ENCODE results near the gene AGMAT. TPM values are rescaled to one million over a fixed set of nuclear protein-coding genes. Genes with fewer than 3 reads are reported as not detected.

The AGMAT gene
- total RNA-seq, 1 donor = 2.2 TPM

DNA sequence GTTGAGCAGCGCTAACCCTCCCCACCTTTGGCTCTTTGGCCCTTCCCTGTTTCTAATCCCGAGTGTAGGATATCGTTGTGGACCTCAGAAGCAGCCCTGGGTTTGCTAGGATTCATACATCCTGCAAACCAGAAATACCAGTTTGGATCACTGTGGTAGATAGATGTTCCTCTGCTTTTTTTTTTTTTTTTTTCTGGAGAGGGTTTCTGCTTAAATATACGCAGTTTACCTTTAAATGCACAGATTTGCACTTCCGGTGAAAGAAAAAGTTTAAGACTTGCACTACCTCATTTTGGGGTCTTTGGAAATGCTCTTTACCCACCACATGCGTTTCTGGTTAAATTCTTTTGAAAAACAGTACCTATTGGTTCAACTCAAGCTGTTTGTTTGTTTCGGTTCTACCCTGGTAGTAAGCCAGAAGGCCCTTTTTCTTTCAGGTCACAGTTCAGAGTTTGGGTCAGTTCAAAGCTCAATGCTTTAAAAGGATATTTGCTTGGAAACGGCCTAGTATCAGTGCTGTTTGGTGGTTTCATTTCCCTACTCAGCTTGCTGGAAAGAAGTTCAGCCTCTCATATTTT, 33.3 kb upstream of the AGMAT start:
- H3K36me3 ChIP-seq (ENCODE audit: insufficient read depth, low read length) = no peaks in the 10 kb centered on the region
- H3K27ac ChIP-seq (ENCODE audit: low read depth, low read length) = peak overlapping the region; percentile 85
- no peaks in the 10 kb centered on the region for H3K9me3 ChIP-seq (ENCODE audit: low read depth, low read length)
- no peak for TF ChIP-seq CTCF (IDR thresholded peaks at IDR 0.05; ENCODE audit: extremely low read depth, low read depth, low read length)
- H2AFZ ChIP-seq (ENCODE audit: low read length) = peak overlapping the region; percentile 91
- DNase-seq (ENCODE audit: insufficient read length, low spot score, missing footprints) = no peak
- peak overlapping the region; percentile 88 for H3K4me2 ChIP-seq (ENCODE audit: insufficient read depth, low read length)
- H3K79me2 ChIP-seq (ENCODE audit: insufficient read depth, low read length) = peaks cover 58% of the 10 kb centered on the region
- peak overlapping the region; percentile 97 for H3K4me3 ChIP-seq (ENCODE audit: insufficient read depth, low read length)
- H3K27me3 ChIP-seq (ENCODE audit: insufficient read depth, low read length) = no peaks in the 10 kb centered on the region
- peaks cover 28% of the 10 kb centered on the region for H3K4me1 ChIP-seq (ENCODE audit: insufficient read depth, low read length)
- H4K20me1 ChIP-seq (ENCODE audit: insufficient read depth, low read length) = peaks cover 29% of the 10 kb centered on the region

DNA sequence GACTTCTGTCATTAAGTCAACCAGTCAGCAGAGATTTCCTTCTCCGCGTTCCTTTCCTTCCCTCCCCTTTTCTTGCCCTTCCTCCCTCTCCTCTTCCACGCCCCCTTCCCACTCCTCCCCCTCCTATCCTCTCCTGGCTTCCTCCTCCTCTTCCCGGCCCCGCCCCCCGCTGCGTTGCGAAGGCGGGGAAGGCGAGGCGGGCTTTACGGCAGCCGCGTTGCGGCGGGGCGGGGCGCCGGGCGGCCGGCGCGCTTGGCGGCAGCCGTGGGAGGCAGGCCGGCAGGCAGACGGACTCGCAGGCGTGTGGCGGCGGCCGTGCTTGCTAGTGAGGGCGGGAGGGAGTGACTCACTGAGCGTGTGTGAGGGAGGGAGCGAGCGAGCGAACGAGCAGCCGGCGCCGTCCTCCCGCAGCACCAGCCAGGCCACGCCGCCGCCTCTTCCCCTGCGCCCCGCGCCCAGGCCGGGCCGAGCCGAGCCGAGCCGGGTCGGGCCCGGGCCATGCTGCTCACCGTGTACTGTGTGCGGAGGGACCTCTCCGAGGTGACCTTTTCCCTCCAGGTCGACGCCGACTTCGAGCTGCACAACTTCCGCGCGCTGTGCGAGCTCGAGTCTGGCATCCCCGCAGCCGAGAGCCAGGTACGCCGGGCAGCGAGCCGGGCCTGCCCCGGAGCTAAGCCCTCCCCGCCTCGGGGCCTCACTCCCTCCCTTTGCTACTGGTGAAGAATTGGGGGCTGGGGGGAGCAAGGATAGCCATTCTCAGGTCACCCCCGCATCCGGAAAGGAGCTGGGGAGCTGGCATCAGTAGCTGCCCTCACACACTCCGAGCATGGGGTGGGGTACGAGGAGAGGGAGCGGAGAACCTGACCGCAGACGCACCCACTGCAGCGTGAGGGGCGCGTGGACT, 32.6 kb upstream of the AGMAT start, which contains the start of gene DDI2:
Gene DDI2, plus strand, starts transcription at position 286 of the 904 bp plus-strand sequence. Its CDS starts 213 bp downstream, at position 499.
- peaks cover 28% of the 10 kb centered on the region for H3K4me1 ChIP-seq (ENCODE audit: insufficient read depth, low read length)
- peak within 1 kb of the TSS; percentile 98 for H3K4me2 ChIP-seq (ENCODE audit: insufficient read depth, low read length)
- peaks cover 50% of the 10 kb centered on the region for H3K79me2 ChIP-seq (ENCODE audit: insufficient read depth, low read length)
- H2AFZ ChIP-seq (ENCODE audit: low read length) = peak within 1 kb of the TSS; percentile 94
- H3K4me3 ChIP-seq (ENCODE audit: insufficient read depth, low read length) = peak within 1 kb of the TSS; percentile 97
- H3K36me3 ChIP-seq (ENCODE audit: insufficient read depth, low read length) = no peaks in the 10 kb centered on the region
- no peak for TF ChIP-seq CTCF (IDR thresholded peaks at IDR 0.05; ENCODE audit: extremely low read depth, low read depth, low read length)
- no peaks in the 10 kb centered on the region for H3K27me3 ChIP-seq (ENCODE audit: insufficient read depth, low read length)
- H3K27ac ChIP-seq (ENCODE audit: low read depth, low read length) = peak within 1 kb of the TSS; percentile 85
- H4K20me1 ChIP-seq (ENCODE audit: insufficient read depth, low read length) = peaks cover 23% of the 10 kb centered on the region
- DNase-seq (ENCODE audit: insufficient read length, low spot score, missing footprints) = peak; percentile 99
- no peaks in the 10 kb centered on the region for H3K9me3 ChIP-seq (ENCODE audit: low read depth, low read length)

DNA sequence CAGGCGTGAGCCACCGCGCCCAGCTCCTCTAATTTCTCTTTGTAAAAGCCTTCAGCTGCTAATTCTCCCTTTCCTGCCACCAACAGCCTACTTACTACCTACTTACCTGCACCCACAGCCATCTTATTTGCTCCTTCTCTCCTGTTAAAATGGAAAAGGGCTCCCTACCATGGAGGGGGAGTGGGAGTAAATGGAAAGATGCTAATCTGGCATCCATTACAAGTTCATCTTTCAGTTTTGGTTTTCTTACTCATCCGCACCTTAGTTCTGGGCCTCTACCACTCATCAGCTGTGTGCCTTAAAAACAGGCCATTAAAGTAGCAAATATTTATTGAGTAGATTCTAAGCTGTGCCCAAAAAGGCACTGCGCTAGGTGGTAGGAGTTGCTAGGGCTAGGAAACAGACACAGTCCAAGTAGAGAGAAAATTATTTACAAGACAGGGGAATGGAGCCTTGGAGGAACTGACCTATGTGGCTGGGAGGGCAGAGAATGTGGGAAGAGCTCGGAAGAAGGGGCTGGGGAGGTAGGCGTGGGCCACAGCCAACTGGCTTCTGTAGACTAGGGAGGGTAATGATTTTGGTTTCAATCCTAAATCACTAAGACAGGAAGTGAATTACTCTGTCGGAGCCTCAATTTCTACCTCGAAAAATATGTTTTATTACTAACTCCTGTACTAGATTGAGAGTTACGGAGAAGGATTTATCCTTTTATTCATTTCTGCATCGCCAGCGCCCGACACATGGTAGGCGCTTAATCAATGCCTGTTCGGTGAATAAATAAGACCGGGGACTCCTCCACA, 31.7 kb upstream of the AGMAT start:
- DNase-seq (ENCODE audit: insufficient read length, low spot score, missing footprints) = no peak

More for the DNA sequence above, 31.7 kb upstream of the AGMAT start:
- Histone ChIP-seq H3K4me3 (ENCODE audit: insufficient read depth, low read length) (peak overlapping the region; percentile 97), H4K20me1 (ENCODE audit: insufficient read depth, low read length) (peaks cover 16% of the 10 kb centered on the region), H3K79me2 (ENCODE audit: insufficient read depth, low read length) (peaks cover 42% of the 10 kb centered on the region), H3K27me3 (ENCODE audit: insufficient read depth, low read length) (no peaks in the 10 kb centered on the region), H3K27ac (ENCODE audit: low read depth, low read length) (peak overlapping the region; percentile 81), H3K36me3 (ENCODE audit: insufficient read depth, low read length) (no peaks in the 10 kb centered on the region), H3K4me1 (ENCODE audit: insufficient read depth, low read length) (peaks cover 27% of the 10 kb centered on the region), H2AFZ (ENCODE audit: low read length) (peak overlapping the region; percentile 94), H3K4me2 (ENCODE audit: insufficient read depth, low read length) (peak overlapping the region; percentile 98), H3K9me3 (ENCODE audit: low read depth, low read length) (no peaks in the 10 kb centered on the region)
- no peak for TF ChIP-seq CTCF (IDR thresholded peaks at IDR 0.05; ENCODE audit: extremely low read depth, low read depth, low read length)

All from osteoblast (primary cell).